Measurements from ENCODE around the gene CXXC1. TPM values are rescaled to one million over a fixed set of nuclear protein-coding genes. Genes with fewer than 3 reads are reported as not detected.
"Not testable (repeated sequence)": the region's sequence is repeated elsewhere in the genome, so short reads cannot be mapped to it uniquely, and the experiment has no call there.

The CXXC1 gene
- total and polyA plus RNA-seq, 7 donors = 27.0 to 83.2 (median 49.0) TPM

DNA sequence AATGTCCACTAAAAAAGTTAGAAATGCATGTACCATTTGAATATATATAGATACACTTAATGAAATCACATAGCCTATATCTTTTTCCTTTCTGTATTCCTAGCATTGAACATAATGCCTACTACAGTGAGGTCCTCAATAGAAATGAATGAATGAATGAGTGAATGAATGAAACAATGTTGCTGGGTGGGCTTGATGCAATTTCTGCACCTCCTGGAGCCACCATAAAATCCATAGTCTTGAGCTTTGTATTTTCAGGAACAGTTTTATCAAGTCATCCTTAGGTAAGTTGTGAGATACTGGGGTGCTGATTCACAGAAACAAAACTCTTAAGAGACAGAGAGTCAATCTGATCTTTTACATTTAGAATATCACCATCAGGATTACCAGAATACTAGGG, 24.5 kb downstream of the CXXC1 start:
- intact Hi-C loops (cut with DNase I) = no loop called here
- no peak for TF ChIP-seq POLR2A (IDR thresholded peaks at IDR 0.05)
- no peak for TF ChIP-seq EP300 (IDR thresholded peaks at IDR 0.05)
- no peak for TF ChIP-seq CTCF (IDR thresholded peaks at IDR 0.05)
- no peak for TF ChIP-seq POLR2AphosphoS5 (IDR thresholded peaks at IDR 0.05)
- H3K27ac ChIP-seq = no peak overlapping the region

GRCh38 chr18:50250935-50251334, 36.6 kb downstream of the CXXC1 start:
- no peaks in the 10 kb centered on the region for H3K27me3 ChIP-seq
- DNase-seq = no peak
- no peak overlapping the region for H3K27ac ChIP-seq
- H3K4me1 ChIP-seq = no peaks in the 10 kb centered on the region
- H3K36me3 ChIP-seq = no peaks in the 10 kb centered on the region
- no peak overlapping the region for H3K4me3 ChIP-seq
- 66 to 77% methylated on average over 3 of the region's 3 CpGs for WGBS, 2 donors
- TF ChIP-seq POLR2AphosphoS5 (IDR thresholded peaks at IDR 0.05) (no peak), EP300 (IDR thresholded peaks at IDR 0.05) (no peak), CTCF (IDR thresholded peaks at IDR 0.05) (no peak), POLR2A (IDR thresholded peaks at IDR 0.05) (no peak)
- H3K9me3 ChIP-seq = no peaks in the 10 kb centered on the region
- intact Hi-C loops (cut with DNase I) = no loop called here

More for the DNA sequence above, 24.5 kb downstream of the CXXC1 start:
- Histone ChIP-seq H3K4me1 (peaks cover 0 to 17% (median 10%) of the 10 kb centered on the region in 4 donors), H3K9me3 (no peaks in the 10 kb centered on the region), H3K4me3 (no peak overlapping the region), H3K36me3 (no peaks in the 10 kb centered on the region), H3K27me3 (no peaks in the 10 kb centered on the region)
- DNase-seq = no peak

DNA sequence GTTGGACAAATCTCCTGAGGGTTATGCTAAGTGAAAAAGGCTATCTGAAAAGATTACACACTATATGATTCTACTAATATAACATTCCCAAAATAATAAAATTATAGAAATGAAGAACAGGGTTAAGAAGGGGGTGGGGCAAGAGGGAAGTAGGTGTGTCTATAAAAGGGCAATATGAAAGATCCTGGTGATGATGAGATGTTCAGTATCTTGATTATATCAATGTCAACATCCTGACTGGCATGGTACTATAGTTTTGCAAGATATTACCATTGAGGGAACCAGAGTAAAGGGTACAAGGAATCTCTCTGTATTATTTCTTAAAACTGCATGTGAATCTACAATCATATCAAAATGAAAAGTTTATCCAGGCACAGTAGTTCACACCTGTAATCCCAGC, 37.9 kb downstream of the CXXC1 start:
- Histone ChIP-seq H3K4me1 (no peaks in the 10 kb centered on the region), H3K27ac (no peak overlapping the region), H3K4me3 (no peak overlapping the region), H3K27me3 (no peaks in the 10 kb centered on the region), H3K9me3 (no peaks in the 10 kb centered on the region), H3K36me3 (no peaks in the 10 kb centered on the region)
- no peak for DNase-seq
- no peak for TF ChIP-seq CTCF (IDR thresholded peaks at IDR 0.05)
- TF ChIP-seq EP300 (IDR thresholded peaks at IDR 0.05) = no peak
- TF ChIP-seq POLR2A (IDR thresholded peaks at IDR 0.05) = no peak
- TF ChIP-seq POLR2AphosphoS5 (IDR thresholded peaks at IDR 0.05) = no peak
- intact Hi-C loops (cut with DNase I) = no loop called here

DNA sequence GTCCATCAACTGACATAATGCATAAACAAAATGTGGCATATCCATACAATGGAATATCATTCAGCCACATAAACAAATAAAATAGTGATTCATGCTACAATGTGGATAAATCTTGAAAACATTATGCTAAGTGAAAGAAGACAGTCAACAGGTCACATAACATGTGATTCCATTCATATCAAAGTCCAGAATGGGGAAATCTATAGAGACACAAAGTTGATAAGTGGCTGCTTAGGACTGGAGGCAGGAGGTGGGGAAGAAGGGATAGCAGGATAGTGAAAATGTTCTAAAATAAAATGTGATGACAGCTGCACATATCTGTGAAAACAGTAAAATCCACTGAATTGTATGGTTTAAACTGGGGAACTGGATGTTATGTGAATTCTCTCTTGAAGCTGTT, 39.9 kb downstream of the CXXC1 start:
- no peaks in the 10 kb centered on the region for H3K9me3 ChIP-seq
- no peak for DNase-seq
- TF ChIP-seq CTCF (IDR thresholded peaks at IDR 0.05) (no peak), EP300 (IDR thresholded peaks at IDR 0.05) (no peak), POLR2A (IDR thresholded peaks at IDR 0.05) (no peak), POLR2AphosphoS5 (IDR thresholded peaks at IDR 0.05) (no peak)
- intact Hi-C loops (cut with DNase I) = no loop called here
- no peak overlapping the region for H3K27ac ChIP-seq
- H3K4me1 ChIP-seq = no peaks in the 10 kb centered on the region
- no peaks in the 10 kb centered on the region for H3K27me3 ChIP-seq
- no peaks in the 10 kb centered on the region for H3K36me3 ChIP-seq
- no peak overlapping the region for H3K4me3 ChIP-seq

- H3K4me3 ChIP-seq; intact Hi-C loops (cut with DNase I); H3K36me3 ChIP-seq; H3K4me1 ChIP-seq; DNase-seq; H3K9me3 ChIP-seq; H3K27ac ChIP-seq; H3K27me3 ChIP-seq: not testable (repeated sequence)
- 77 to 93% methylated on average over 8 of the region's 8 CpGs for WGBS, 2 donors
Observed at GRCh38 chr18:50241768-50242167, 45.7 kb downstream of the CXXC1 start.

Data from sigmoid colon (tissue), 7 donors.